ENCODE results near the gene MC5R. TPM values are rescaled to one million over a fixed set of nuclear protein-coding genes. Genes with fewer than 3 reads are reported as not detected.

Gene MC5R
- total RNA-seq, 1 donor from 2014 or later, result not detected

- no peak for DNase-seq
- no peak overlapping the region for H3K27ac Mint-ChIP-seq (ENCODE audit: unreplicated experiment)
- no peak for TF ChIP-seq CTCF (IDR thresholded peaks at IDR 0.05; ENCODE audit: partially characterized antibody, unreplicated experiment)
- H3K4me1 Mint-ChIP-seq (ENCODE audit: low read depth, unreplicated experiment), result no peaks in the 10 kb centered on the region
- H3K4me3 Mint-ChIP-seq (ENCODE audit: unreplicated experiment), result no peak overlapping the region
- peaks cover 2% of the 10 kb centered on the region for H3K9me3 Mint-ChIP-seq (ENCODE audit: unreplicated experiment)
- no peaks in the 10 kb centered on the region for H3K36me3 Mint-ChIP-seq (ENCODE audit: unreplicated experiment)
- peaks cover 4% of the 10 kb centered on the region for H3K27me3 Mint-ChIP-seq (ENCODE audit: unreplicated experiment)
These were observed 15.5 kb upstream of the MC5R start for GRCh38 chr18:13808294-13809042.

GRCh38 chr18:13809043-13809430, 14.9 kb upstream of the MC5R start:
- no peak for DNase-seq
- no peak for TF ChIP-seq CTCF (IDR thresholded peaks at IDR 0.05; ENCODE audit: partially characterized antibody, unreplicated experiment)
- Mint-ChIP-seq H3K27ac (ENCODE audit: unreplicated experiment) (no peak overlapping the region), H3K4me3 (ENCODE audit: unreplicated experiment) (no peak overlapping the region), H3K4me1 (ENCODE audit: low read depth, unreplicated experiment) (no peaks in the 10 kb centered on the region), H3K36me3 (ENCODE audit: unreplicated experiment) (no peaks in the 10 kb centered on the region), H3K9me3 (ENCODE audit: unreplicated experiment) (peaks cover 2% of the 10 kb centered on the region), H3K27me3 (ENCODE audit: unreplicated experiment) (peaks cover 4% of the 10 kb centered on the region)

GRCh38 chr18:13809531-13810255, 14.3 kb upstream of the MC5R start:
- no peak for TF ChIP-seq CTCF (IDR thresholded peaks at IDR 0.05; ENCODE audit: partially characterized antibody, unreplicated experiment)
- Mint-ChIP-seq H3K27ac (ENCODE audit: unreplicated experiment) (no peak overlapping the region), H3K4me3 (ENCODE audit: unreplicated experiment) (no peak overlapping the region), H3K4me1 (ENCODE audit: low read depth, unreplicated experiment) (no peaks in the 10 kb centered on the region), H3K9me3 (ENCODE audit: unreplicated experiment) (no peaks in the 10 kb centered on the region), H3K36me3 (ENCODE audit: unreplicated experiment) (no peaks in the 10 kb centered on the region), H3K27me3 (ENCODE audit: unreplicated experiment) (peaks cover 4% of the 10 kb centered on the region)
- no peak for DNase-seq

GRCh38 chr18:13810950-13811485, 12.9 kb upstream of the MC5R start:
- H3K4me1 Mint-ChIP-seq (ENCODE audit: low read depth, unreplicated experiment), result no peaks in the 10 kb centered on the region
- peaks cover 4% of the 10 kb centered on the region for H3K27me3 Mint-ChIP-seq (ENCODE audit: unreplicated experiment)
- no peak for TF ChIP-seq CTCF (IDR thresholded peaks at IDR 0.05; ENCODE audit: partially characterized antibody, unreplicated experiment)
- no peak overlapping the region for H3K27ac Mint-ChIP-seq (ENCODE audit: unreplicated experiment)
- H3K9me3 Mint-ChIP-seq (ENCODE audit: unreplicated experiment), result no peaks in the 10 kb centered on the region
- no peak overlapping the region for H3K4me3 Mint-ChIP-seq (ENCODE audit: unreplicated experiment)
- no peaks in the 10 kb centered on the region for H3K36me3 Mint-ChIP-seq (ENCODE audit: unreplicated experiment)
- DNase-seq, result no peak

GRCh38 chr18:13811993-13812392, 12.0 kb upstream of the MC5R start:
- Mint-ChIP-seq H3K4me1 (ENCODE audit: low read depth, unreplicated experiment) (no peaks in the 10 kb centered on the region), H3K36me3 (ENCODE audit: unreplicated experiment) (no peaks in the 10 kb centered on the region), H3K4me3 (ENCODE audit: unreplicated experiment) (no peak overlapping the region), H3K9me3 (ENCODE audit: unreplicated experiment) (no peaks in the 10 kb centered on the region), H3K27ac (ENCODE audit: unreplicated experiment) (no peak overlapping the region), H3K27me3 (ENCODE audit: unreplicated experiment) (peaks cover 4% of the 10 kb centered on the region)
- no peak for TF ChIP-seq CTCF (IDR thresholded peaks at IDR 0.05; ENCODE audit: partially characterized antibody, unreplicated experiment)
- no peak for DNase-seq
